H1 (cell line): ENCODE results near the gene GMPR2. TPM values are rescaled to one million over a fixed set of nuclear protein-coding genes. Genes with fewer than 3 reads are reported as not detected.

Source experiments
- BRCA1 ChIP-seq: IDR thresholded peaks from 2 replicates; pipeline ENCODE4 v1.6.1; 2012; ENCODE audit warnings: low read depth, low read length, improper control_type of control experiment
- JUN ChIP-seq: IDR thresholded peaks from 2 replicates; pipeline ENCODE4 v1.6.1; 2011; ENCODE audit warnings: low read depth, mild to moderate bottlenecking, improper control_type of control experiment, low read length
- KDM5A ChIP-seq: fragments of 200-600 bp; IDR thresholded peaks from 2 replicates; pipeline ENCODE4 v1.7.1; 2012; ENCODE audit warnings: mild to moderate bottlenecking, low read length, inconsistent platforms, mixed read lengths
- RFX5 ChIP-seq: IDR thresholded peaks from 2 replicates; pipeline ENCODE4 v1.6.1; 2011; ENCODE audit warnings: low read depth, low read length, improper control_type of control experiment, borderline replicate concordance
- RXRA ChIP-seq: IDR thresholded peaks from 2 replicates; pipeline ENCODE4 v1.6.1; 2011; ENCODE audit warnings: low read depth, mild to moderate bottlenecking, low read length, moderate library complexity; ENCODE audit not compliant: insufficient read depth
- TAF7 ChIP-seq: optimal IDR thresholded peaks from 2 replicates; pipeline ENCODE3; 2011; ENCODE audit warnings: low read depth, mild to moderate bottlenecking, inconsistent platforms, low read length, moderate library complexity, borderline replicate concordance
- TBP ChIP-seq: IDR thresholded peaks from 2 replicates; pipeline ENCODE4 v1.6.1; 2011; ENCODE audit warnings: low read depth, low read length, improper control_type of control experiment
- YY1 ChIP-seq: IDR thresholded peaks from 2 replicates; pipeline ENCODE4 v1.6.1; 2011; ENCODE audit warnings: low read depth, mild to moderate bottlenecking, low read length
- polyA plus RNA-seq, 7 experiments: library from polyadenylated mRNA; depleted of rRNA in 3 of 7; stranded (reverse) in 5 of 7; unstranded in 2 of 7; fragments of >200 nt in 5 of 7; fragments of 200-250 nt in 2 of 7; gene quantifications; 1 replicate in 5 of 7; 2 replicates in 1 of 7; 4 replicates in 1 of 7; pipeline versions ENCODE4 v1.2.1 to v1.2.3, GENCODE V29; 2011 to 2013; ENCODE audit warnings: missing spikeins in 2 of 7, mixed read lengths in 2 of 7
- total RNA-seq: library from RNA; stranded (reverse); fragmentation: NEBNext Ultra II Directional; extraction: Animal tissue kit (Norgen Biotek cat#: 25700); gene quantifications from 2 replicates; pipeline ENCODE4 v1.2.1, GENCODE V29; 2021
- TF ChIP-seq, protein P1 (sequence below): fragments of 300-600 bp; sonication (generic); IDR thresholded peaks from 2 replicates; pipeline ENCODE4 v1.7.1; 2012; ENCODE audit warnings: low read length, moderate library complexity, mild to moderate bottlenecking, inconsistent platforms; ENCODE audit not compliant: insufficient replicate concordance
- TF ChIP-seq, protein P2 (sequence below): IDR thresholded peaks from 2 replicates; pipeline ENCODE4 v1.6.1; 2012; ENCODE audit warnings: inconsistent platforms

Gene GMPR2
- total and polyA plus RNA-seq, 2 of the 8 experiments (the other 6 are each of a cell fraction or from before 2014, with no cell fraction given): 61.6 to 85.3 TPM

DNA sequence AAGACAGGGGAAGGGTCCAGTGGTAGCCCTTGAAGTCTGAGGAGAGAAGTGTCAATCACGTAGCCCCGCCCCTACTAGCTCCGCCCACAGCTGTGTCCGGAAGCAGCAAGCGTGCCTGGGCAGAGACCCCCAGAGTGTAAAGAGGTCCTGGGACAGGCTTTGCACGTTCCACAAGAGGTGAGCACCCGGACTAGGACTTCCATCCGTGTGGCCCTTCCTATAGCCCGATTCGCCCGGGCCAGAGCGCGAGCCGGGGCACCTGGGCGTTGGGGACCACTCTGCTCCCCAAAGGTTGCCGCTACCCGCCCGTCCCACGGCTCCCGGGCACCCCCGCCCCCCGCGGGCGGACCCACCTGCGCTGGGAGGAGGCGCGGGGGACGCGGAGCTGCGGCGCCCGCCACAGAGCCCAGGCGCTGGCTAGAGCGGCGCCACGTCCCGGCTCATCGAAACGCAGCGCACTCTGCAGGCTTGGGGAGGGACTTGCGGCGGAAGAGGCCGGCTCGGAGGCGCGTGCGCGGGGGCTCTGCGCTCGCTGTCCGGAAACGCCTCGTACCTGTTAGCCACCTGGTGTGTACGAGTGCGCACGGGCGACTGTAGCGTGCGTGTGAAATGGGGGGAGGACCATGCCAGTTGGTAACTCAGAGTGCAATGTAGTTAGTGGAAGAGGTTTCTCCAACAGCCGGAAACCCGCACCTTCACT, 38.6 kb downstream of the GMPR2 start, which contains the start of gene RABGGTA (continued):
- TF ChIP-seq, protein P1, sequence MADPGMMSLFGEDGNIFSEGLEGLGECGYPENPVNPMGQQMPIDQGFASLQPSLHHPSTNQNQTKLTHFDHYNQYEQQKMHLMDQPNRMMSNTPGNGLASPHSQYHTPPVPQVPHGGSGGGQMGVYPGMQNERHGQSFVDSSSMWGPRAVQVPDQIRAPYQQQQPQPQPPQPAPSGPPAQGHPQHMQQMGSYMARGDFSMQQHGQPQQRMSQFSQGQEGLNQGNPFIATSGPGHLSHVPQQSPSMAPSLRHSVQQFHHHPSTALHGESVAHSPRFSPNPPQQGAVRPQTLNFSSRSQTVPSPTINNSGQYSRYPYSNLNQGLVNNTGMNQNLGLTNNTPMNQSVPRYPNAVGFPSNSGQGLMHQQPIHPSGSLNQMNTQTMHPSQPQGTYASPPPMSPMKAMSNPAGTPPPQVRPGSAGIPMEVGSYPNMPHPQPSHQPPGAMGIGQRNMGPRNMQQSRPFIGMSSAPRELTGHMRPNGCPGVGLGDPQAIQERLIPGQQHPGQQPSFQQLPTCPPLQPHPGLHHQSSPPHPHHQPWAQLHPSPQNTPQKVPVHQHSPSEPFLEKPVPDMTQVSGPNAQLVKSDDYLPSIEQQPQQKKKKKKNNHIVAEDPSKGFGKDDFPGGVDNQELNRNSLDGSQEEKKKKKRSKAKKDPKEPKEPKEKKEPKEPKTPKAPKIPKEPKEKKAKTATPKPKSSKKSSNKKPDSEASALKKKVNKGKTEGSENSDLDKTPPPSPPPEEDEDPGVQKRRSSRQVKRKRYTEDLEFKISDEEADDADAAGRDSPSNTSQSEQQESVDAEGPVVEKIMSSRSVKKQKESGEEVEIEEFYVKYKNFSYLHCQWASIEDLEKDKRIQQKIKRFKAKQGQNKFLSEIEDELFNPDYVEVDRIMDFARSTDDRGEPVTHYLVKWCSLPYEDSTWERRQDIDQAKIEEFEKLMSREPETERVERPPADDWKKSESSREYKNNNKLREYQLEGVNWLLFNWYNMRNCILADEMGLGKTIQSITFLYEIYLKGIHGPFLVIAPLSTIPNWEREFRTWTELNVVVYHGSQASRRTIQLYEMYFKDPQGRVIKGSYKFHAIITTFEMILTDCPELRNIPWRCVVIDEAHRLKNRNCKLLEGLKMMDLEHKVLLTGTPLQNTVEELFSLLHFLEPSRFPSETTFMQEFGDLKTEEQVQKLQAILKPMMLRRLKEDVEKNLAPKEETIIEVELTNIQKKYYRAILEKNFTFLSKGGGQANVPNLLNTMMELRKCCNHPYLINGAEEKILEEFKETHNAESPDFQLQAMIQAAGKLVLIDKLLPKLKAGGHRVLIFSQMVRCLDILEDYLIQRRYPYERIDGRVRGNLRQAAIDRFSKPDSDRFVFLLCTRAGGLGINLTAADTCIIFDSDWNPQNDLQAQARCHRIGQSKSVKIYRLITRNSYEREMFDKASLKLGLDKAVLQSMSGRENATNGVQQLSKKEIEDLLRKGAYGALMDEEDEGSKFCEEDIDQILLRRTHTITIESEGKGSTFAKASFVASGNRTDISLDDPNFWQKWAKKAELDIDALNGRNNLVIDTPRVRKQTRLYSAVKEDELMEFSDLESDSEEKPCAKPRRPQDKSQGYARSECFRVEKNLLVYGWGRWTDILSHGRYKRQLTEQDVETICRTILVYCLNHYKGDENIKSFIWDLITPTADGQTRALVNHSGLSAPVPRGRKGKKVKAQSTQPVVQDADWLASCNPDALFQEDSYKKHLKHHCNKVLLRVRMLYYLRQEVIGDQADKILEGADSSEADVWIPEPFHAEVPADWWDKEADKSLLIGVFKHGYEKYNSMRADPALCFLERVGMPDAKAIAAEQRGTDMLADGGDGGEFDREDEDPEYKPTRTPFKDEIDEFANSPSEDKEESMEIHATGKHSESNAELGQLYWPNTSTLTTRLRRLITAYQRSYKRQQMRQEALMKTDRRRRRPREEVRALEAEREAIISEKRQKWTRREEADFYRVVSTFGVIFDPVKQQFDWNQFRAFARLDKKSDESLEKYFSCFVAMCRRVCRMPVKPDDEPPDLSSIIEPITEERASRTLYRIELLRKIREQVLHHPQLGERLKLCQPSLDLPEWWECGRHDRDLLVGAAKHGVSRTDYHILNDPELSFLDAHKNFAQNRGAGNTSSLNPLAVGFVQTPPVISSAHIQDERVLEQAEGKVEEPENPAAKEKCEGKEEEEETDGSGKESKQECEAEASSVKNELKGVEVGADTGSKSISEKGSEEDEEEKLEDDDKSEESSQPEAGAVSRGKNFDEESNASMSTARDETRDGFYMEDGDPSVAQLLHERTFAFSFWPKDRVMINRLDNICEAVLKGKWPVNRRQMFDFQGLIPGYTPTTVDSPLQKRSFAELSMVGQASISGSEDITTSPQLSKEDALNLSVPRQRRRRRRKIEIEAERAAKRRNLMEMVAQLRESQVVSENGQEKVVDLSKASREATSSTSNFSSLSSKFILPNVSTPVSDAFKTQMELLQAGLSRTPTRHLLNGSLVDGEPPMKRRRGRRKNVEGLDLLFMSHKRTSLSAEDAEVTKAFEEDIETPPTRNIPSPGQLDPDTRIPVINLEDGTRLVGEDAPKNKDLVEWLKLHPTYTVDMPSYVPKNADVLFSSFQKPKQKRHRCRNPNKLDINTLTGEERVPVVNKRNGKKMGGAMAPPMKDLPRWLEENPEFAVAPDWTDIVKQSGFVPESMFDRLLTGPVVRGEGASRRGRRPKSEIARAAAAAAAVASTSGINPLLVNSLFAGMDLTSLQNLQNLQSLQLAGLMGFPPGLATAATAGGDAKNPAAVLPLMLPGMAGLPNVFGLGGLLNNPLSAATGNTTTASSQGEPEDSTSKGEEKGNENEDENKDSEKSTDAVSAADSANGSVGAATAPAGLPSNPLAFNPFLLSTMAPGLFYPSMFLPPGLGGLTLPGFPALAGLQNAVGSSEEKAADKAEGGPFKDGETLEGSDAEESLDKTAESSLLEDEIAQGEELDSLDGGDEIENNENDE: no peak
- TF ChIP-seq JUN: no peak
- TF ChIP-seq RXRA: no peak
- peak; percentile 76 for TF ChIP-seq TBP
- TF ChIP-seq, protein P2, sequence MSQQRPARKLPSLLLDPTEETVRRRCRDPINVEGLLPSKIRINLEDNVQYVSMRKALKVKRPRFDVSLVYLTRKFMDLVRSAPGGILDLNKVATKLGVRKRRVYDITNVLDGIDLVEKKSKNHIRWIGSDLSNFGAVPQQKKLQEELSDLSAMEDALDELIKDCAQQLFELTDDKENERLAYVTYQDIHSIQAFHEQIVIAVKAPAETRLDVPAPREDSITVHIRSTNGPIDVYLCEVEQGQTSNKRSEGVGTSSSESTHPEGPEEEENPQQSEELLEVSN: peak; percentile 80; the same call in 1 of the 2 replicates
- no peak for TF ChIP-seq KDM5A
- no peak for TF ChIP-seq BRCA1
- TF ChIP-seq YY1: peak; percentile 66; the same call in 1 of the 2 replicates
- peak; percentile 86 for TF ChIP-seq TAF7
- TF ChIP-seq RFX5: no peak
